GM23248 (cell line): Measurements from ENCODE around the gene SNCA.

Source experiments
- EZH2 ChIP-seq: fragments of 200-600 bp; sonication (generic); IDR thresholded peaks from 2 replicates; pipeline ENCODE4 v1.6.1; 2018; ENCODE audit warnings: antibody characterized with exemption, mild to moderate bottlenecking; ENCODE audit not compliant: insufficient read depth, poor library complexity, severe bottlenecking
- EZH2phosphoT487 ChIP-seq: fragments of 200-600 bp; sonication (generic); IDR thresholded peaks from 2 replicates; pipeline ENCODE4 v1.6.1; 2018; ENCODE audit warnings: antibody characterized with exemption, moderate library complexity, mild to moderate bottlenecking, low read depth; ENCODE audit not compliant: insufficient read depth

DNA sequence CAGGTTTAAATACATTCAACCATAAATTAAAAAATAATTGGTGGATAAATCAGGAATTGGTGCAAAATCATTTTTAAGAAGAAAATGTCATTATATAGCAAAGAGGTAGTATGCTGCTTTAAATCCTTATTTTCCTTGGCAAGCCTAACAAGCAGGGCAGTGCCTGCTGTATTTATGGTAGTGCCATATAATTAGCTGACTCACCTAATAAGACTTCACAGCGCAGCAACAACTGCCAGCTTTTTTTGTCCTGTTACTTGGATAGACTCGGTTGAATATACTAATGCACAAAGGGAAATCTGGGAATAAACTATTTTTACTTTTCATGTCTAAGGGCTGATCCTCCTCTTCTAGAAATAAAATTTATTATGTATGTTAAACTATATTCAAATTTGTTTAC is 99.1 kb downstream of the SNCA start:
- TF ChIP-seq EZH2phosphoT487, result no peak
- no peak for TF ChIP-seq EZH2
